ENCODE data around the gene NSD2. TPM values are rescaled to one million over a fixed set of nuclear protein-coding genes. Genes with fewer than 3 reads are reported as not detected.

The NSD2 gene
- total and polyA plus RNA-seq, 4 experiments from 2014 or later = 1.1 to 57.4 (median 33.2) TPM

Small RNA genes lying within 50 kb of the gene (microRNA-seq; reads per million reads assigned to microRNA genes)
- not detected for gene MIR943 (ENCODE audit: borderline microRNAs expressed, borderline number of aligned reads, borderline replicate concordance)

Other genes with a start within 250 kb of the NSD2 start
- gene FAM53A, start 187.1 kb upstream of the NSD2 start, total RNA-seq = 1 to 10 TPM in 1 of 2 experiments, under 1 TPM in 1; 0.89 to 2.2 TPM
- 1 to 10 TPM; 1.1 to 2.8 TPM for gene FAM53A, start 187.1 kb upstream of the NSD2 start, polyA plus RNA-seq
- 10 to 100 TPM; 41.8 to 47.4 TPM for gene SLBP, start 159.1 kb upstream of the NSD2 start, total RNA-seq
- gene SLBP, start 159.1 kb upstream of the NSD2 start, polyA plus RNA-seq = 10 to 100 TPM; 68.6 to 71.6 TPM
- gene TMEM129, start 150.1 kb upstream of the NSD2 start, total RNA-seq = 10 to 100 TPM; 40.6 to 42.1 TPM
- gene TMEM129, start 150.1 kb upstream of the NSD2 start, polyA plus RNA-seq = 10 to 100 TPM; 36.8 to 40.3 TPM
- 100 to 1,000 TPM; 134 to 136 TPM for gene TACC3, start 149.9 kb upstream of the NSD2 start, total RNA-seq
- gene TACC3, start 149.9 kb upstream of the NSD2 start, polyA plus RNA-seq = 10 to 100 TPM; 37.3 to 61.8 TPM
- gene FGFR3, start 78.1 kb upstream of the NSD2 start, total RNA-seq = under 1 TPM; 0.53 to 0.67 TPM
- not detected for gene FGFR3, start 78.1 kb upstream of the NSD2 start, polyA plus RNA-seq
- gene LETM1, start 15.2 kb upstream of the NSD2 start, total RNA-seq = 10 to 100 TPM; 38.8 to 42.8 TPM
- 10 to 100 TPM in 1 of 2 donors, 1 to 10 TPM in 1; 6.5 to 12.2 TPM for gene LETM1, start 15.2 kb upstream of the NSD2 start, polyA plus RNA-seq
- gene NELFA, start 137.6 kb downstream of the NSD2 start, total RNA-seq = 10 to 100 TPM; 47.0 to 48.3 TPM
- gene NELFA, start 137.6 kb downstream of the NSD2 start, polyA plus RNA-seq = 10 to 100 TPM; 12.1 to 37.5 TPM
- gene NAT8L, start 187.9 kb downstream of the NSD2 start, total RNA-seq = not detected
- gene NAT8L, start 187.9 kb downstream of the NSD2 start, polyA plus RNA-seq = not detected